Cerebellar cortex (tissue), 1 donor: Measurements from ENCODE around the gene ABLIM3.
"Not testable (repeated sequence)": the region's sequence is repeated elsewhere in the genome, so short reads cannot be mapped to it uniquely, and the experiment has no call there.

Experiments used
- DNase-seq: peaks from one replicate; pipeline ENCODE4 v3.0.0-alpha.2; 2015; ENCODE audit warnings: low spot score

ABLIM3 gene

DNA sequence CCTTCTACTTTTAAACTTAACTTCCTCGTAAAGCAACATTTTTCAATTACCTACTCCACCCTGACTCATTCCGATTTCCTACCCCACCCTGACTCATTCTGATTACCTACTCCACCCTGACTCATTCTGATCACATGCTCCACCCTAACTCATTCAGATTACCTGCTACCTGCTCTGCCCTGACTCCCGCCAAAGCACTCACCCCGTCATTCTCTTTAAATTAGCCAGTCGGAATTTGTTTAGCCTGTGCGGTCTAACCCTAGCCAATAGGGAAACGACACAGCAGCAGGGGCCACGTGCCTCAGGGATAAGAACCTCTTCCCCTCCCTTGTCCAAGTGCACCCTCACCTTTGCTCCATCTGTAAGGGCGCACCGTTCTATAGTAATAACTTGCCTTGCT is 46.3 kb downstream of the ABLIM3 start:
- not testable (repeated sequence) for DNase-seq

DNA sequence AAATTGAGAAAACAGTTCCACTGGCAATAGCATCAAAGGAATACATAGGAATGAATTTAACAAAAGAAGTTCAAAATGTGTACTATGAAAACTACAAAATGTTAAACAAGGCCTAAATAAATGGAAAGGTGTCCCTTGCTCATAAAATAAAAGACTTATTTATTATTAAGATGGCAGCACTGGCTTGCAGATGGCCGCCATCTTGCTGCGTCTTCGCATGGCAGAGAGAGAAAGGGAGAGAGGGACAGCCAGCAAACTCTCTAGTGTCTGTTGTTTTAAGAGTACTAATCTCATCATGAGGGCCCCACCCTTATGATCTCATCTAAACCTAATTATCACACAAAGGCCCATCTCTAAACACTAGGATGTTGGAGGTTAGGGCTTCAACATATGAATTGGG is 47.1 kb downstream of the ABLIM3 start:
- DNase-seq = no peak

DNA sequence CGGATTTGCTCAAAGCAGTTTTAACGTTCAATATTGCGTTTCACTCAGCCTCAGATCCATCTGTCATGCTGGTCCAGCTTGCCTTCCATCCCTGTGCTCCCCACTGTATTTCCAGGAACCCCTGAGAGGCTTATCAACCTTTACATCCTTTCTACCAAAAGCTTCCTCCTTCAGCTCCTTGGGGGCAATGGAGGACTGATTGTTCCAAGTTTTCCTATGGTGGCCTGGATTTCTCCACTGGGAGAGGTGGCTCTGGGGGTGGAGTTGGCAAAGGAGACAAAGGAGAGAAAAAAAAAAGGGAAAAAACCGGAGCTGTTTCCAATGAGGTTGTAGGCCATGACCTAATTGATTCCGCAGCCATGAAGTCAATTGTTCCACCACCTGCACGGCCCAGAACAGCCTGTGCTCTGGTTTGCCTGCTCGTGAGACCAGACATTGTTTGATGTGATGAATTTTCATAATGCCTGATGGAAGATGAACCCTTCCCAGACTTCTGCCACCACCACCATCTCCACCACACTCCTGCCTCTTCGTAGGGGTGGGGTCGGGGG is 54.1 kb downstream of the ABLIM3 start:
- DNase-seq = peak; percentile 72

DNA sequence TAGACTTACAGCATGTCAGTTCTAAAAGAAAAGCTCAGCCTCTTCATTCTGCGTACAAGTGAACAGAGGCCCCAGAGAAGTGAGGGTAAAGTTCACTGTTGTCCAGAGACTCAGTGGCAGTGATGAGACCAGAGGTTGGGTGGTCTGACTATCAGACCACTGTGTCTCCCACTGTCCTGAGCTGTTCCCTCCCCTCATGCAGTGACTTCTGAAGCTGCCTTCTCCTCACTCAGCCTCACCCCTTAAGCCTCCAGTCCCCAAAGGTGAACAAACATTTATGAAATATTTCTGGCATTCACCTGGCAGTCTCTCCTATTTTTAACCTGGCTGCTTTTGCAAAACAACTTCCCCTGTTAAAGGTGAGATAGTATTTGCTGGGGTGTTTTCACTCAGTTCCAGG is 54.7 kb downstream of the ABLIM3 start:
- DNase-seq = no peak

DNA sequence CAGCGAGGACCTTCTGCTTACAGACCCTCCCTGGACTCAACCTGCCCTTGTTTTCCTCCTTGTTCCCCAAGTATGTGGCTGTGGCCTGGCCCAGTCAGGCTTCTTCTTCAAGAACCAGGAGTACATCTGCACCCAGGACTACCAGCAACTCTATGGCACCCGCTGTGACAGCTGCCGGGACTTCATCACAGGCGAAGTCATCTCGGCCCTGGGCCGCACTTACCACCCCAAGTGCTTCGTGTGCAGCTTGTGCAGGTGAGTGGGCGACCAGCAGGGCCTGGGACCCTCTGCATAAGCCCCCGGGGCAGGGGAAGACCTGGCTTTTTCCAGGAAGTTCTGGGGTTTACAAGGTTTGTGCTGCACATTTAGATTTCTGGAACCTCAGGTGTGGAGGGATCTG is 56.9 kb downstream of the ABLIM3 start:
- DNase-seq = no peak

DNA sequence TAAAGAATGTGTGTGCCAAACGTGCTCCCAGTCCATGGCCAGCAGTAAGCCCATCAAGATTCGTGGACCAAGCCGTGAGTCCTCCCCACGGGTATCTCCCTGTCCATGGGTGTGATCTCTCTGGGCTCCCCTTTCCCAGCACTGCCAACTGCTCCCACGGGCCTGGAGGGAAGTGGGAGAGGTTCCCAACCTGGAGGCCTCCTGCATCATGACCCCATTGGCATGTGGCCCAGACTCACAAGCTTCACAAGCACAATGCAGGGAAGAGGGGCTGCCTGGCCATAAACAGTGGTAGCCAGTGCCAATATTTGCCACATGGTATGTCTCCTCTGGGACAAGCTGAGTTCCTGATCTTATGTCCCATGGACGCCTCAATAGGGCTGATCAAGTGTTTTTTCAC is 59.1 kb downstream of the ABLIM3 start:
- DNase-seq = no peak

DNA sequence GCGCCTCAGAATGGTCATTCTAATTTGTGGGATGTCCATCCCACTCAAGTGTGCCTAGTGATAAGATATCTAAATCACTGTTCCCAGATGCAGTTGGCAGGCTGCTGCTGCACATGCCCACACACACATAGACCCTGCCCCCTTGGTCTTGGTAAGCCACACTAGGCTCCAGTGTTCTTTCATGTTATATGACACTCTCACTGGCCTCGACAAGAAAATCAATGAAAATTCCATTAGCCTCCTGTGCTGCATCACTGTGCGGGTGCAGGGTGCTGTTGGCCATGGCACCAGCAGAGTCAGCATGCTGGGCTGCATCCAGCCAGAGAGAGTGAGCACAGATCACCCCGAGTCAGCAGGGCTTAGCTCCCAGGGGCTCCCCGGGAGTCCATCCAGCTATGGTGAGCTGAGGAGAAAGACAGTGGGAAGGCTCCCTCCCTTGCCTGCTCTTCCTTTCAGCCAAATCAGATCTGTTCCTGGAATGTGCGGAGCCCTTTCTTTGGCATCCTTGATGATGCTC is 59.9 kb downstream of the ABLIM3 start:
- no peak for DNase-seq

DNA sequence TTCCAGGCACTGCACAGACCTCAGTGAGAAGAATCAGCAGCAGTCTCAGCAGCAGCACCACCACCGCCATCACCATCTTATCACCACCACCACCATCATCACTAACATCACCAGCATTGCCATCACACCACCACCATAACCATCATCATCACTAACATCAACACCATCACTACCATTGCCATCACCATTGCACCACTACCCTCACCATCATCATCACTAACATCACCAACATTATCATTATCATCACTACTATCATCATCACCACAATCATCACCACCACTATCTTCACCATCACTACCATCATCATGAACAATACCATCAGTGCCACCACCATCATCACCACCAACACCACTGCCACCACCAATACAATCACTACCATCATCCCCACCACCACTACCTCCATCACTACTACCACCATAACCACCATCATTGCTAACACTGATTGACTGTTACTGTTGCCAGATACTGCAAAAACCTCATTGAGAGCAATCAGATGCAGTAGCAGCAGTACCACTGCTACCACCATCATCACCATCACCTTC is 61.7 kb downstream of the ABLIM3 start:
- no peak for DNase-seq

DNA sequence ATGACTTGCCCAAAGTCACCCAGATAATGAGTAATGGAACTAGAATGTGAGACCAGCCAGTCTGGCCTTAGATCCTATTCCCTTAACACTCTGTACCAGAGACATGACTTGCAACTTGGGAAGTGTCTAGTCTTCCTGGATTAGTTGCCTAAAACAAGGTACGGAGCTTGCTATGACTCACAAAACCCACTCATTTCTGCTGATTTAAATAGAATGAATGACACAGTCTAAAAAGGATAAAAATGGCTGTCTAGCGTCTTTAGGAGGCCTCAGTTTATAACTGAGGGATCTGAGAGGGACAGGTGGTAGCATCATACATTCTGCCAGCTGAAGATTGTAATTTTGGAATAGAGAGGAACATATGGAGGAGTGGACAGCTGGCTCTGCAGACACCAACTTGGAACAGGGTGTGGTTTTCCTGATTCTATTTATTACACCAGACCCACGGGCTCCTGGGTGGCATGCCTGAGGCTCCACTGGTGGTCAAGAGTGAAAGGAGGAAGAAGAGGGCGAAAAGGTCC is 62.7 kb downstream of the ABLIM3 start:
- peak; percentile 54 for DNase-seq

DNA sequence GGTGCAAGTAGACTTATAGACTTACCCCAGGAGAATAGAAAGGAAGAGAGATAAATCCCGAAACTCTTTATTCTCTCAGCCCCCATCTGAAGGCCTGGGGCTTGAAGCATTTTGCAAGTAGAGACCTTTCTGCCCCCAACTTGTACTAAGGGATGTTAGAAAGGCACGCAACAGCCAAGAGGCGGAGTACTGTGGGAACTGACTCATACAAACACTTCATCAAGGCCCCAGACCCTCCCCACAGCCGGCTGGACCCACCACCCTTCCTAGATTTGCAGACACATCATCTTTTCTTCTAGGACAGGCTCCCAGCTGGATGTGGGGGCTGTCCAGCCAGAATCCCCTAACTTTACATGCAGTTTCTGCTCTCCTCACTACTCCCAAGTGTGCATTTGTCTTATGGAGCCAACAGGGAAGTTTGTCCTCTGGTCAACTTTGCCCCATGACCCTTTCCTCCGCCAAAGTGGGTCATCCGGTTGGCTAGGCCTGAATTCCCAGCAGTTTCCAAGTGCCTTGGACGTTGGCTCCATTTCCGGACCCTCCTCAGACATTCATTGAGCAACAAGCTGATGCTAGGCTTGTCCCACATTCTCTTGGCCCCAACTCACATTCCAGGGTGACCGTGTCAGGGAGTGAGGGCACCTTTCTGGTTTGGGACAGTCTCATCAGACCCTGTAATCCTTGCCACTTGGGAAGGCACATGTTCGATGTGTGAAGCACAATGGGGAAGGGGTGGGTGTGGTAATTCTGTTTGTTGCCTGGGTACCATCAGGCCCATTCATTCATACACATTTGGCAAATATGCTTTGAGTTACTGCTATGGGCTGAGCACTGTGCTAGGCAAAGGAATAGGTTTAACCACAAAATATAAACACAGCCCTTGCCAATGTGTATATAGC is 64.6 kb downstream of the ABLIM3 start:
- no peak for DNase-seq

DNA sequence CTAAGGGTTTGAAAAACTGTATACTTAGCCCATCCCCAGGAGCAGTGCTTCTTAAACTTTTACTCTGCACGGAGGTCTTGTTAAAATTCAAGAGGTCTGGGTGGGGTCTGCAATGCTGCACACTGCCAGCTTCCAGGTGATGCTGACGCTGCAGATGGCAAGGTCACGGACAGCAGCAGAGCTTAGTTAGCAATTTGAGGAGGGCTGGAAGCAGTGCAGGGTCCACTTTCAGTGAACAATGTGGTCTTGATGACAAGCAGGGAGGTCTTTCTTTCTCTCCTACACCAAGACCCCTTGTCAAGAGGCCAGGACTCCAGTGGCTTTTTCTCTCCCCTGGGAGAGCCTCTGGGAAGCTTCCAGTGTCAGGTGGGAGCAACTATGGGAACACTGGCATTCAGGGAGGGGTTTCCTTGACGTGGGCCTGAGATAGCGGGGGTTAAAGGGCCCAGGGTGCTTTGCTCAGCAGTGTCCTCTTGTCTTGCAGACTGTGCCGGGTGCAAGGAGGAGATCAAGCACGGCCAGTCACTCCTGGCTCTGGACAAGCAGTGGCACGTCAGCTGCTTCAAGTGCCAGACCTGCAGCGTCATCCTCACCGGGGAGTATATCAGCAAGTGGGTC is 65.3 kb downstream of the ABLIM3 start:
- no peak for DNase-seq

DNA sequence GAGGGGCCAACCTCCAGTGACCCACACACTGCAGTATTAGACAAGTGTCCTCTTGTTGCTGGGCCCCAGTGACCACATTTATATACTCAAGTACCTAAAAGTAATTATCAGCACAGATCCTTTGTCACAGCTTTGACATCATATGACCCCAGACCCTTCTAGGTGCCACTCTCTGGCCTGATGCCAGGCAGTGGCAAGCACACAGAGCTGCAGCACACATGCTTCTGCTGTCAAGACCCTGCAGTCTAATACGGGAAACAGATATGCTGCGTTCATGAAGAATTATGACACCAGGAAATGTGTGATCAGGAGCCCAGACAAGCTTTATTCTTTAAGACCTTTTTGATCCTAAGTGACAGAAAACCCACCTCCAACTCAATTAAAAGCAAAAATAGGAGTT is 66.5 kb downstream of the ABLIM3 start:
- DNase-seq = no peak

DNA sequence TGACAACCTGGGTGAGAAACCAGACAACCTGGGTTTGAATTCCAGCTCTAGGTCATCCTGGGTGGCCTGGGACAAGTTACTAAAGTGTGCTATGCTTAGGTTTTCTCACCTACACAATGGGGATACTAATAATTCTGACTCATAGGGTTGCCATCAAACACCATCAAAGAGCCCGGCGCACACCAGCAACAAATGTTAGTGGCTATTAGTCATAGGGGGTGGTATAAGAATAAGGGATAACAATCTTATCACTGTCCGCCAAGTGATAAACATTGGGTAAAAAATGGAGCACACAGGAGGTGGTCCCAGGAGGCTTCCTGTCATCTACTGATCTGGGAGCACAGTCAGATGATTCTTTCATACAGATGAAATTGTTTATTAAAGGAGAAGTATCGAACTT is 68.9 kb downstream of the ABLIM3 start:
- no peak for DNase-seq

DNA sequence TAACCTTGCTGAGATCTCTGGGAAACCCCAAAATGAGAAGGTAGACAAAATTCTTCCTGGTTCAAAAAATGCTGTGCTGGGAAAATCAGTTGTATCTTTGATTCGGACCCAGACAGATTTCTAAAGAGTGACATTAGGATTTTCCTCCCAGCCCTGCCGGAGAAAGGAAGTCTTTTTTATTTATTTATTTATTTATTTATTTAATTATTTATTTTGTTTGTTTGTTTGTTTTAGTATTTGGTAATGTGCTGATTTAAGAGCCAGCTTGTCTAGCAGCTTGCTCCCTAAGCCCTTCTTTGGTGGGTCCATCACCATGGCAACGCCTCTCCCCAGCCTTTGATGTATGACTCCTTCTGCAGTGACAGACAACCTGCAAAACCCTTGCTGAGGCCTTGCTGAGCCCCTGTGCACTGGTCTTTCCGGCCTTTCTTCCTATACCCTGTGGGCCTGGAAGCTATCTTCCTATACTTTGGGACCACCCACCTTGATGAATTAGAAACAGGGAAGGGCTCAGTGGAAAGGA is 69.7 kb downstream of the ABLIM3 start:
- DNase-seq = no peak

DNA sequence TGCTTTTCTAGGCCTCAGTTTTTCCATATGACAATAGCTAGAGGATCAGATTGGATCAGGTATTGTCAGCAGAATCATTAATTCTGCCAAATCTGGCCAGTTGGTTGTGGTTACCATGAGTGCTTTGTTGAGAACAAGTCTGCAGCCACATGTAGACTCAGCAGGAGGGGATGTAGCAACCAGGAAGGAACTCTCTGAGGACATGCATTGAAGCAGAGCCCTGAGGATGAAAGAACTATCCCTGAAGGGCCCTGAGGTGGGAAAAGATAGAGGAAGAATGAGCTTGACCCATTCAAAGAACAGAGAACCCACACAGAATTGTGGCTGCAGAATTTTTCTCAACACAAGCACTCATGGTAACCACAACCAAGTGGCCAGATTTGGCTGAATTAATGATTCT is 70.3 kb downstream of the ABLIM3 start:
- no peak for DNase-seq

DNA sequence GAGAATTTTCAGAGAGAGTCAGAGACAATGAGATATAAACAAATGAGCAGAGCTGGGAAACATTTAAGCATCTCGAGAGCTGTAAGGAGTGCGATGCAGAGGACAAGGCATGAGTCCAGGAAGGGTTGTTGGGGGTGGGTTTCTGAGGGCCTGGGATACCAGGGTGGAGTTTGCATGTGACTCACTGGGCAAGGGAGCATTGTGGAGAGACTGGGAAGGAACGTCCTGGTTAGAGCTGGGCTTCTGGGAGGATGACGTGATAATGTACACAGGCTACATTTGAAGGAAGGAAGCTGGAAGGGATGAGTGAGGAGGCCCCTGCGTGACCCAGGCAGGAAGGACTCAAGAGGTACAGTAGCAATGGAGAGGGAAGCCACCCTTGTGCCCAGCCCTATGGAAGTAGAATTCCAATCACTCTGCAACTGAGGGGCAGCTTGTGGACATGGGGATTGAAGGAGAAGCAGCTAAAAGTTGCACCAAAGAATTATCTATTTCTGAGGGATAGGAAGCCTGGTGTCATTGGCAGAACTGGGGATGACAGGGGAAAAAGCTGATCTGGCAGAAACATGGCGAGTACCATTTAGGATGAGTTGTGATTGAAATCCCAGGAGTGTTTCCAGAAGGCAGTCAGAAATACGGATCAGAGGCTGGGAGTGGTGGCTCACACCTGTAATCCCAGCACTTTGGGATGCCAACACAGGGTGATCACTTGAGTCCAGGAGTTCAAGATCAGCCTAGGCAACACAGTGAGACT is 71.1 kb downstream of the ABLIM3 start:
- no peak for DNase-seq

DNA sequence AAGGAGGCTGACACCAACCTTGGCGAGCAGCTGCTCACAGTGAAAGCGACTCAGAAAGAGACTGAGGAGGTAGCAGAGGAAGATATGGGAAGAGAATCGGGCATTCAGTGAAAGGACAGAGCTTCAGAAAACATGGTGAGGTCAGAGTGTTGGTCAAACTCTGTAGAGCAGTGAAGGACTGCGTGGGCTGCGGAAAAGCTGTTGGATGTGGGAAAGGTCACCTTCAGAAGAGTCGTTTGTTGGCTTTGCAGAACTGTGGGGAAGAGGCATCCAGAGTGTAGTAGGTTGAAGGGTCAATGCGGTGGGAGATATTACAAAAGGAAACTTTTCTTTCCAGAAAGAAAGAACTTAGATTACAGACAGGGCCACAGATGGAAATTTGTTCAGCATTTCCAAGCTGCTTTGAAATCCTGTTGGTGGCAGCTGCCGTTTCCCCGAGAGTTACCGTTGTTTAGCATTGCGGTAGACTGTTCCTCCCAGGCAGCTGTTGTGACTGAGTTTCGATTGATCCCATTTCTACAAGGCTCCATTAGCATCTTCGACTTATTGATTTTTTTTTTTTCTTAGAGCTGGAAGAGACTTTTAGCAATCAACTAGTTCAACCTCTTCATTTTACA is 72.1 kb downstream of the ABLIM3 start:
- DNase-seq = no peak

DNA sequence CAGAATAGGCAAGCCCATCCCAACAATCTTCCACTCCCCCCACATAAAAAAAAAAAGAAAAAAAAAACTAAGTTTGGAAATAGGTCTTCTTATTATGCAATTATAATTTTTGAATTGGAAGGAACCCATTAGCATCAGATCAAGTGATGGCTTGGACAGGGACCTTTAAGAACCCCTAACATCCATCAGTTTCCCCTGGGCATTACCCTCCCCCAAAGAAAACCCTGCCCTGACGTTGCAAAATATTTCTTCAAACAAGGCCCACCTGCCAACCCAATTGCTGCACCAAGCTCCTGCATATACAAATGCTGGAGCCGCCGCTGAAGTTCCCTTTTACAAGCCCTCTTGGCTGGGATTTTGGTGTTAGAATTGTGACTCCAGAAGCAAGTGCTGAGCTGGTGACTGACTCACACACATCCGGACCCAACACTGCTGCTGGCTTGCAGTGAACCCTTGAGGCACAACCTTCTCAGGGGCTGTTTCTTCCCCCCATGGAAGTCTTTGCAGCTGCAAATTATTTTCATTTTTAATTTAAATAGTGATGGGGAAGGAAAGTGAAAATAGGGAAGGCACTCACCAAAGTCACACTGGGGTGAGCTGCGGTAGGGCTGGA is 74.3 kb downstream of the ABLIM3 start:
- no peak for DNase-seq

DNA sequence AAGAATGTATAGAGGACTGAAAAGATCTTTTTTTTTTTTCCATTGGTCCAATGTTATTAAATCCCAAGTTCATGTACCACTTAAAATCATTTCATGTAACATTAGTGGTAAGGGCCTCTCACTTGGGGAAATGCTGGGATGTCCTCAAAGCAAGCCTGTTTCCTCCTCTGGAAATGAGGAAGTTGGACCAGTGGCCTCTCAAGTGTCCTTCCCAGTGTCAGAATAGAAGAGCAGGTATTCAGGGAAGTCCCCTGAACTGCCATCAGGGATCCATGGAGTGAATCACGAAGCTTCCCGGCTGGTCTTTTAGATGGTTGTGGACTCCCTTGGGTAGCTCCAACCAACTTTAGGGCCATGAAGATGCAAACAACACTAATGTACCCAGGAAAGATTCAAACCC is 75.2 kb downstream of the ABLIM3 start:
- DNase-seq = no peak

DNA sequence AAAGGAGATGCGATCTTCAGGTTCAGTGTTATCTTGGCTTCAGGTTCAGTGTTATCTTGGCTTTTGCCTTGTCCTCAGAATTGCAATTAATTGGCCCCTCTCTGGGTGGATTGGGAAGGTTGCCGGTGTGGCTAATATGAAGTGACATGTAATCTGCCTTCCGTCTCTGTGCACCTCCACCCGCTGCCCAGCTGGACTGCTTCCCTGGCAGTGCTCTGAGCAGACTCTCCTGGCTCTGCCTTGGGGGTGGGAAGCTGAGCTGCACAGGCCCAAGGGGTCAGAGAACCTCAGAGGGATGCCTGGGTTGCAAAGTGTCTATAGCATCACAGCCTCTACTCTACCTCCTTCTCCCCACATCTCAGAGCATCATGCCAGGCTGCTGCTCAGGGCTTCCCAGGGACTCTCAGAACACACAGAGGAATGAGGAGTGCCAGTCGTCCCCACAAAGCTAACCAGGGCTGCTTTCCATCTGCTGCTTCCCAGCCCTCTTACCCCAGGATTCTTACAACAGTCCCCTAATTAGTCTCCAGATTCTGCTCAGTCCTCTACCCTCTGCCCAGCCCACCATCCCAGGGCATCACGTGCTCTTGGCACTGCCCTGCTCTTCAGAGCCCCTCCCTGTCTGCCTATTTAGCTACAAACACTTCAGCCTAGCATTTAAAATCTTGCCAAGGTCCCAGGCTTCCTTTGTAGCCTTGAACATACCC is 76.0 kb downstream of the ABLIM3 start:
- peak; percentile 96 for DNase-seq
